ENCODE results near the gene RHOT2. TPM values are rescaled to one million over a fixed set of nuclear protein-coding genes. Genes with fewer than 3 reads are reported as not detected.

Gene RHOT2
- total RNA-seq, 1 donor from 2014 or later: 93.2 TPM

GRCh38 chr16:627454-628239 lies 40.3 kb upstream of the RHOT2 start:
- Histone ChIP-seq H3K9ac (ENCODE audit: low read length) (no peak overlapping the region), H3K4me3 (ENCODE audit: insufficient read depth, low read depth, low read length) (no peak overlapping the region), H3K4me1 (ENCODE audit: insufficient read depth, low read length) (peaks cover 22% of the 10 kb centered on the region), H3K27me3 (ENCODE audit: insufficient read depth, low read length) (no peaks in the 10 kb centered on the region), H3K79me2 (ENCODE audit: insufficient read depth, low read length) (peaks cover 2% of the 10 kb centered on the region), H2AFZ (ENCODE audit: low read depth, low read length) (no peak overlapping the region), H4K20me1 (ENCODE audit: insufficient read depth, low read length) (peaks cover 8% of the 10 kb centered on the region), H3K4me2 (ENCODE audit: low read length) (peak overlapping the region; percentile 52), H3K27ac (ENCODE audit: low read depth, low read length) (no peak overlapping the region), H3K36me3 (ENCODE audit: insufficient read depth, low read length) (no peaks in the 10 kb centered on the region), H3K9me3 (ENCODE audit: insufficient read depth, low read depth, low read length) (no peaks in the 10 kb centered on the region)
- Mint-ChIP-seq H3K4me3 (ENCODE audit: unreplicated experiment) (peak overlapping the region; percentile 50), H3K9me3 (ENCODE audit: unreplicated experiment) (no peaks in the 10 kb centered on the region), H3K27me3 (ENCODE audit: low read depth, unreplicated experiment) (no peaks in the 10 kb centered on the region), H3K27ac (ENCODE audit: unreplicated experiment) (no peak overlapping the region), H3K36me3 (ENCODE audit: low read depth, unreplicated experiment) (peaks cover 7% of the 10 kb centered on the region), H3K4me1 (ENCODE audit: low read depth, unreplicated experiment) (peaks cover 4% of the 10 kb centered on the region)
- FAIRE-seq (no peak), DNase-seq (ENCODE audit: low read depth) (no peak)
- TF ChIP-seq CTCF (IDR thresholded peaks at IDR 0.05; ENCODE audit: insufficient read depth, low read depth, low read length) (no peak), EZH2 (IDR thresholded peaks at IDR 0.05; ENCODE audit: insufficient read depth, low read length) (no peak)

GRCh38 chr16:628321-629061 lies 39.4 kb upstream of the RHOT2 start:
- Histone ChIP-seq H4K20me1 (ENCODE audit: insufficient read depth, low read length) (peaks cover 8% of the 10 kb centered on the region), H3K36me3 (ENCODE audit: insufficient read depth, low read length) (no peaks in the 10 kb centered on the region), H3K27me3 (ENCODE audit: insufficient read depth, low read length) (no peaks in the 10 kb centered on the region), H3K4me1 (ENCODE audit: insufficient read depth, low read length) (peaks cover 20% of the 10 kb centered on the region), H3K4me3 (ENCODE audit: insufficient read depth, low read depth, low read length) (no peak overlapping the region), H3K27ac (ENCODE audit: low read depth, low read length) (no peak overlapping the region), H3K9me3 (ENCODE audit: insufficient read depth, low read depth, low read length) (no peaks in the 10 kb centered on the region), H2AFZ (ENCODE audit: low read depth, low read length) (no peak overlapping the region), H3K79me2 (ENCODE audit: insufficient read depth, low read length) (no peaks in the 10 kb centered on the region), H3K4me2 (ENCODE audit: low read length) (no peak overlapping the region), H3K9ac (ENCODE audit: low read length) (no peak overlapping the region)
- H3K27ac Mint-ChIP-seq (ENCODE audit: unreplicated experiment): no peak overlapping the region
- DNase-seq (ENCODE audit: low read depth) (no peak), FAIRE-seq (no peak)
- TF ChIP-seq CTCF (IDR thresholded peaks at IDR 0.05; ENCODE audit: insufficient read depth, low read depth, low read length): no peak
- TF ChIP-seq EZH2 (IDR thresholded peaks at IDR 0.05; ENCODE audit: insufficient read depth, low read length): no peak
- no peaks in the 10 kb centered on the region for H3K27me3 Mint-ChIP-seq (ENCODE audit: low read depth, unreplicated experiment)
- H3K4me1 Mint-ChIP-seq (ENCODE audit: low read depth, unreplicated experiment): peaks cover 4% of the 10 kb centered on the region
- H3K36me3 Mint-ChIP-seq (ENCODE audit: low read depth, unreplicated experiment): peaks cover 7% of the 10 kb centered on the region
- H3K4me3 Mint-ChIP-seq (ENCODE audit: unreplicated experiment): no peak overlapping the region
- H3K9me3 Mint-ChIP-seq (ENCODE audit: unreplicated experiment): no peaks in the 10 kb centered on the region
